B cell (primary cell): ENCODE data around the gene SHOX. TPM values are rescaled to one million over a fixed set of nuclear protein-coding genes. Genes with fewer than 3 reads are reported as not detected.

Experiments used
- ATAC-seq: fragments of 200-7000 bp; cut with Tn5 transposase; one replicate; pipeline ENCODE4 v1.10.0; 2021; ENCODE audit warnings: low read depth, mild to moderate bottlenecking, moderate number of reproducible peaks, moderate library complexity
- CTCF ChIA-PET: fragments of 350-600 bp; sonication (Branson Sonifier 250); formaldehyde crosslinking; loops from one replicate; lab custom pipeline; 2021; ENCODE audit warnings: antibody characterized with exemption, inconsistent platforms; lab: Charles Lee
- POLR2A ChIA-PET: fragments of 350-600 bp; sonication (Branson Sonifier 250); formaldehyde crosslinking; loops from one replicate; lab custom pipeline; 2021; ENCODE audit warnings: antibody characterized with exemption; lab: Charles Lee
- DNase-seq: peaks from one replicate; pipeline ENCODE4 v3.0.0; 2013
- H2AFZ ChIP-seq: 2 replicates; pipeline ENCODE4 v1.6.1; 2012; ENCODE audit warnings: mild to moderate bottlenecking, low read depth, low read length; ENCODE audit not compliant: insufficient read depth, poor library complexity, severe bottlenecking
- H3K27ac ChIP-seq, 2 donors: 1 replicate in 1 of 2; 2 replicates in 1 of 2; pipeline ENCODE4 v1.5.1; 2012 to 2013; ENCODE audit warnings: low read length in 2 of 2, mild to moderate bottlenecking in 2 of 2, moderate library complexity in 1 of 2
- H3K27me3 ChIP-seq, 4 experiments: fragments of 200-600 bp in 1 of 4; sonication (generic) in 1 of 4; replicated peaks in 1 of 4; 1 replicate in 2 of 4; 2 replicates in 2 of 4; pipeline versions ENCODE4 v1.6.1 to v1.7.0; 2013 to 2016; ENCODE audit warnings: low read length in 3 of 4, mild to moderate bottlenecking in 2 of 4, mixed read lengths in 1 of 4, moderate library complexity in 1 of 4; ENCODE audit not compliant: insufficient read depth in 4 of 4, control insufficient read depth in 3 of 4; ENCODE audit errors: control extremely low read depth in 1 of 4
- H3K36me3 ChIP-seq, 2 experiments: replicated peaks in 1 of 2; 1 replicate in 1 of 2; 2 replicates in 1 of 2; pipeline versions ENCODE4 v1.6.1 to v1.7.1; 2013; ENCODE audit warnings: low read length in 1 of 2; ENCODE audit not compliant: insufficient read depth in 2 of 2, control insufficient read depth in 1 of 2; ENCODE audit errors: control extremely low read depth in 1 of 2, extremely low read depth in 1 of 2
- H3K4me1 ChIP-seq, 2 donors: fragments of 200-600 bp in 1 of 2; sonication (generic) in 1 of 2; 1 replicate in 1 of 2; 2 replicates in 1 of 2; pipeline versions ENCODE4 v1.5.1 to v1.6.1; 2013 to 2017; ENCODE audit warnings: low read length in 2 of 2; ENCODE audit not compliant: control insufficient read depth in 2 of 2, insufficient read depth in 2 of 2
- H3K4me2 ChIP-seq: replicated peaks from 2 replicates; pipeline ENCODE3; 2012; ENCODE audit warnings: mild to moderate bottlenecking, low read depth, low read length; ENCODE audit not compliant: poor library complexity, severe bottlenecking
- H3K4me3 ChIP-seq, 5 experiments: fragments of 200-600 bp in 1 of 5; sonication (generic) in 1 of 5; 1 replicate in 3 of 5; 2 replicates in 2 of 5; pipeline versions ENCODE4 v1.5.1 to v1.7.0; 2011 to 2016; ENCODE audit warnings: low read length in 4 of 5, mild to moderate bottlenecking in 4 of 5, low read depth in 2 of 5, control low read depth in 1 of 5, moderate library complexity in 1 of 5; ENCODE audit not compliant: insufficient read depth in 1 of 5; ENCODE audit errors: control extremely low read depth in 1 of 5, extremely low read depth in 1 of 5
- H3K79me2 ChIP-seq: fragments of 200-600 bp; sonication (generic); one replicate; pipeline ENCODE4 v1.6.0; 2016; ENCODE audit warnings: low read length; ENCODE audit not compliant: control insufficient read depth, insufficient read depth
- H3K9ac ChIP-seq: fragments of 200-600 bp; sonication (generic); 2 replicates; pipeline ENCODE4 v1.6.1; 2017; ENCODE audit warnings: mild to moderate bottlenecking, low read length, moderate library complexity
- H3K9me3 ChIP-seq, 3 donors: one replicate each; pipeline versions ENCODE4 v1.6.1 to v1.7.1; 2013; ENCODE audit warnings: low read length in 2 of 3; ENCODE audit not compliant: control insufficient read depth in 2 of 3, insufficient read depth in 1 of 3; ENCODE audit errors: control extremely low read depth in 1 of 3
- H4K20me1 ChIP-seq: 2 replicates; pipeline ENCODE4 v1.6.0; 2012; ENCODE audit warnings: mild to moderate bottlenecking, low read length; ENCODE audit not compliant: insufficient read depth, control insufficient read depth, poor library complexity, severe bottlenecking
- H3K27ac Mint-ChIP-seq: one replicate; pipeline ENCODE4 v1.8.0; 2021; ENCODE audit warnings: mixed read lengths
- H3K27me3 Mint-ChIP-seq: one replicate; pipeline ENCODE4 v1.8.0; 2021; ENCODE audit warnings: mixed read lengths
- H3K4me1 Mint-ChIP-seq: one replicate; pipeline ENCODE4 v1.8.0; 2021; ENCODE audit warnings: mixed read lengths
- H3K4me3 Mint-ChIP-seq: one replicate; pipeline ENCODE4 v1.8.0; 2021; ENCODE audit warnings: mixed read lengths
- H3K9me3 Mint-ChIP-seq: one replicate; pipeline ENCODE4 v1.8.0; 2022; ENCODE audit warnings: mixed read lengths; ENCODE audit not compliant: insufficient read depth
- EZH2 ChIP-seq: IDR thresholded peaks from 2 replicates; pipeline ENCODE4 v1.6.1; 2012; ENCODE audit warnings: borderline replicate concordance, low read depth, mild to moderate bottlenecking, moderate library complexity, low read length; ENCODE audit not compliant: insufficient read depth, poor library complexity, severe bottlenecking
- WGBS: methylation state at CpG from one replicate; pipeline ENCODE4 v1.1.5; 2013; ENCODE audit warnings: missing lambda C conversion rate; ENCODE audit not compliant: insufficient coverage; 5-methylcytosine and 5-hydroxymethylcytosine counted together
- intact Hi-C: fragments of 100-400 bp; cut with micrococcal nuclease; formaldehyde crosslinking; loops from one replicate; pipeline ENCODE4 v1.10.0; 2022
- polyA plus RNA-seq: library from polyadenylated mRNA; depleted of rRNA; stranded (reverse); fragments of >200 nt; gene quantifications from 2 replicates; pipeline ENCODE4 v1.2.3, GENCODE V29; 2012
- total RNA-seq, 2 donors: library from RNA; stranded (reverse); fragments of 120-200 nt in 1 of 2; gene quantifications; 1 replicate in 1 of 2; 2 replicates in 1 of 2; pipeline versions ENCODE4 v1.2.3 to v1.2.4, GENCODE V29; 2013 to 2022
- TF ChIP-seq, protein P1 (sequence below): fragments of 200-600 bp; IDR thresholded peaks from one replicate; pipeline ENCODE4 v1.8.0; 2022; ENCODE audit warnings: antibody characterized with exemption, mild to moderate bottlenecking

SHOX gene
- total and polyA plus RNA-seq, 2 donors (not counting 1 experiment from before 2014, with no cell fraction given): not detected

GRCh38 chrX:670645-671044 lies 40.1 kb downstream of the SHOX start:
- no peaks in the 10 kb centered on the region for H3K4me1 ChIP-seq
- H3K9me3 Mint-ChIP-seq: no peaks in the 10 kb centered on the region
- ChIA-PET POLR2A (no interaction called here), CTCF (no interaction called here)
- 15% methylated on average over 6 of the region's 13 CpGs for WGBS
- no peaks in the 10 kb centered on the region for H4K20me1 ChIP-seq
- H3K27ac ChIP-seq: no peak overlapping the region
- H3K4me3 Mint-ChIP-seq: no peak overlapping the region
- no peak for TF ChIP-seq EZH2
- TF ChIP-seq, protein P1, sequence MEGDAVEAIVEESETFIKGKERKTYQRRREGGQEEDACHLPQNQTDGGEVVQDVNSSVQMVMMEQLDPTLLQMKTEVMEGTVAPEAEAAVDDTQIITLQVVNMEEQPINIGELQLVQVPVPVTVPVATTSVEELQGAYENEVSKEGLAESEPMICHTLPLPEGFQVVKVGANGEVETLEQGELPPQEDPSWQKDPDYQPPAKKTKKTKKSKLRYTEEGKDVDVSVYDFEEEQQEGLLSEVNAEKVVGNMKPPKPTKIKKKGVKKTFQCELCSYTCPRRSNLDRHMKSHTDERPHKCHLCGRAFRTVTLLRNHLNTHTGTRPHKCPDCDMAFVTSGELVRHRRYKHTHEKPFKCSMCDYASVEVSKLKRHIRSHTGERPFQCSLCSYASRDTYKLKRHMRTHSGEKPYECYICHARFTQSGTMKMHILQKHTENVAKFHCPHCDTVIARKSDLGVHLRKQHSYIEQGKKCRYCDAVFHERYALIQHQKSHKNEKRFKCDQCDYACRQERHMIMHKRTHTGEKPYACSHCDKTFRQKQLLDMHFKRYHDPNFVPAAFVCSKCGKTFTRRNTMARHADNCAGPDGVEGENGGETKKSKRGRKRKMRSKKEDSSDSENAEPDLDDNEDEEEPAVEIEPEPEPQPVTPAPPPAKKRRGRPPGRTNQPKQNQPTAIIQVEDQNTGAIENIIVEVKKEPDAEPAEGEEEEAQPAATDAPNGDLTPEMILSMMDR: no peak
- H3K27ac Mint-ChIP-seq: no peak overlapping the region
- H3K4me1 Mint-ChIP-seq: no peaks in the 10 kb centered on the region
- H3K27me3 ChIP-seq: no peaks in the 10 kb centered on the region
- H3K79me2 ChIP-seq: no peaks in the 10 kb centered on the region
- no peak overlapping the region for H3K4me3 ChIP-seq
- no peak overlapping the region for H2AFZ ChIP-seq
- H3K4me2 ChIP-seq: no peak overlapping the region
- ATAC-seq (no peak), DNase-seq (no peak)
- intact Hi-C loops: no loop called here
- no peaks in the 10 kb centered on the region for H3K27me3 Mint-ChIP-seq
- peaks cover 0 to 18% (median 0%) of the 10 kb centered on the region in 3 donors for H3K9me3 ChIP-seq
- no peaks in the 10 kb centered on the region for H3K36me3 ChIP-seq
- H3K9ac ChIP-seq: no peak overlapping the region

DNA sequence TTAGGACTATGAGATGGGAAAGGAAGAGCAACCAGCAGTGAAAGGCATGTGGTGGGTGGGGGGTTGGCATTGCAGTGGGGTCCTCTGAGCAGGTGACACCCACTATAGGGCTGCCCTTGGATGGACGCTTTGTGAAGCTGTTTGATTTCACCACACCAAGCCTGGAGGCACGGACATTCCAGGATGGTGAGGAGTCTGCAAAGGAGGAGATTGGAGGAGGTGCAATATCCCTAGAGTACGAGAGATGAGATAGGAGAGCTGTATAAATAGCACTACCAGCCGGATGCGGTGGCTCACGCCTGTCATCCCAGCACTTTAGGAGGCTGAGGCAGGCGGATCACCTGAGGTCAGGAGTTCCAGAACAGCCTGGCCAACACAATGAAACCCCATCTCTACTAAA lies 42.3 kb downstream of the SHOX start:
- Histone ChIP-seq H3K4me1 (no peaks in the 10 kb centered on the region), H3K9ac (no peak overlapping the region), H3K4me3 (no peak overlapping the region), H3K36me3 (no peaks in the 10 kb centered on the region), H3K4me2 (no peak overlapping the region), H2AFZ (no peak overlapping the region), H3K79me2 (no peaks in the 10 kb centered on the region), H3K27ac (no peak overlapping the region), H3K9me3 (peaks cover 0 to 13% (median 0%) of the 10 kb centered on the region in 3 donors), H4K20me1 (no peaks in the 10 kb centered on the region), H3K27me3 (no peaks in the 10 kb centered on the region)
- POLR2A ChIA-PET: no interaction called here
- no peak for ATAC-seq
- no peak overlapping the region for H3K27ac Mint-ChIP-seq
- H3K9me3 Mint-ChIP-seq: no peaks in the 10 kb centered on the region
- no peak for DNase-seq
- 94% methylated on average over 4 of the region's 7 CpGs for WGBS
- CTCF ChIA-PET: no interaction called here
- no peaks in the 10 kb centered on the region for H3K4me1 Mint-ChIP-seq
- intact Hi-C loops: no loop called here
- TF ChIP-seq, protein P1: no peak
- no peak for TF ChIP-seq EZH2
- H3K4me3 Mint-ChIP-seq: no peak overlapping the region
- no peaks in the 10 kb centered on the region for H3K27me3 Mint-ChIP-seq
